DND-41 (cell line): ENCODE measurements around the gene USP20.
A peak's percentile ranks its signal among the peaks of the same experiment; 100 is the strongest.

Experiments used
- ATAC-seq: fragments of 200-7000 bp; cut with Tn5 transposase; 3 replicates; pipeline ENCODE4 v1.9.1; 2021; ENCODE audit warnings: low read depth; ENCODE audit not compliant: insufficient read depth
- DNase-seq: peaks from one replicate; pipeline ENCODE4 v3.0.0-alpha.2; 2020
- H2AFZ ChIP-seq: 2 replicates; pipeline ENCODE4 v1.6.0; 2012; ENCODE audit warnings: low read depth, low read length
- H3K27ac ChIP-seq: 2 replicates; pipeline ENCODE4 v1.5.1; 2012; ENCODE audit warnings: low read length, inconsistent platforms
- H3K27me3 ChIP-seq: fragments of 200-600 bp; sonication (generic); 2 replicates; pipeline ENCODE4 v1.6.0; 2012; ENCODE audit warnings: low read length, mild to moderate bottlenecking, inconsistent platforms; ENCODE audit not compliant: insufficient read depth, poor library complexity
- H3K36me3 ChIP-seq: 2 replicates; pipeline ENCODE4 v1.5.1; 2012; ENCODE audit warnings: low read length, inconsistent platforms; ENCODE audit not compliant: insufficient read depth
- H3K4me1 ChIP-seq: 2 replicates; pipeline ENCODE4 v1.5.1; 2012; ENCODE audit warnings: mild to moderate bottlenecking, low read length; ENCODE audit not compliant: insufficient read depth
- H3K4me2 ChIP-seq: 2 replicates; pipeline ENCODE4 v1.6.0; 2012; ENCODE audit warnings: mild to moderate bottlenecking, moderate library complexity, low read length, inconsistent platforms; ENCODE audit not compliant: insufficient read depth
- H3K4me3 ChIP-seq, 2 experiments: fragments of 200-600 bp in 1 of 2; shearing (Covaris generic) in 1 of 2; 2 replicates each; pipeline ENCODE4 v1.5.1; 2012 to 2016; ENCODE audit warnings: inconsistent platforms in 2 of 2, low read length in 2 of 2, mild to moderate bottlenecking in 2 of 2, low read depth in 1 of 2, moderate library complexity in 1 of 2
- H3K79me2 ChIP-seq: 2 replicates; pipeline ENCODE4 v1.6.0; 2012; ENCODE audit warnings: low read length, inconsistent platforms; ENCODE audit not compliant: insufficient read depth
- H3K9ac ChIP-seq: 2 replicates; pipeline ENCODE4 v1.6.0; 2012; ENCODE audit warnings: low read depth, mild to moderate bottlenecking, inconsistent platforms, low read length, moderate library complexity
- H3K9me3 ChIP-seq: 2 replicates; pipeline ENCODE4 v1.5.1; 2012; ENCODE audit warnings: low read length, moderate library complexity, mild to moderate bottlenecking, inconsistent platforms; ENCODE audit not compliant: insufficient read depth, severe bottlenecking
- H4K20me1 ChIP-seq: 2 replicates; pipeline ENCODE4 v1.6.0; 2012; ENCODE audit warnings: low read length; ENCODE audit not compliant: insufficient read depth
- CTCF ChIP-seq: IDR thresholded peaks from 2 replicates; pipeline ENCODE4 v1.5.1; 2012; ENCODE audit warnings: borderline replicate concordance, low read length, moderate library complexity, mild to moderate bottlenecking; ENCODE audit not compliant: poor library complexity, severe bottlenecking; ENCODE audit errors: extremely low read depth
- EZH2 ChIP-seq: IDR thresholded peaks from 3 replicates; pipeline ENCODE4 v1.6.1; 2012; ENCODE audit warnings: borderline replicate concordance, low read depth, mild to moderate bottlenecking, moderate library complexity, low read length, inconsistent platforms; ENCODE audit not compliant: severe bottlenecking

The USP20 gene

GRCh38 chr9:129810788-129811187 lies 24.5 kb upstream of the USP20 start:
- H3K27me3 ChIP-seq: no peaks in the 10 kb centered on the region
- no peaks in the 10 kb centered on the region for H3K9me3 ChIP-seq
- H3K27ac ChIP-seq: no peak overlapping the region
- H3K4me3 ChIP-seq: no peak overlapping the region
- ATAC-seq: no peak
- H3K9ac ChIP-seq: no peak overlapping the region
- TF ChIP-seq EZH2 (no peak), CTCF (no peak)
- H3K4me2 ChIP-seq: no peak overlapping the region
- H3K79me2 ChIP-seq: peaks cover 19% of the 10 kb centered on the region
- no peak for DNase-seq
- H3K36me3 ChIP-seq: peaks cover 87% of the 10 kb centered on the region
- peaks cover 39% of the 10 kb centered on the region for H4K20me1 ChIP-seq
- H2AFZ ChIP-seq: no peak overlapping the region
- no peaks in the 10 kb centered on the region for H3K4me1 ChIP-seq

GRCh38 chr9:129811967-129812363 lies 23.3 kb upstream of the USP20 start:
- Histone ChIP-seq H2AFZ (no peak overlapping the region), H3K36me3 (peaks cover 88% of the 10 kb centered on the region), H3K27ac (no peak overlapping the region), H3K4me2 (no peak overlapping the region), H3K9ac (no peak overlapping the region), H3K4me1 (no peaks in the 10 kb centered on the region), H3K79me2 (peaks cover 14% of the 10 kb centered on the region; the same call in 1 of the 2 replicates), H3K9me3 (no peaks in the 10 kb centered on the region), H3K27me3 (no peaks in the 10 kb centered on the region), H4K20me1 (peaks cover 38% of the 10 kb centered on the region), H3K4me3 (no peak overlapping the region)
- TF ChIP-seq EZH2: no peak
- no peak for TF ChIP-seq CTCF
- DNase-seq (no peak), ATAC-seq (peak; percentile 10; the same call in 1 of the 3 replicates)

- Histone ChIP-seq H3K36me3 (peaks cover 87% of the 10 kb centered on the region), H3K4me2 (no peak overlapping the region), H3K79me2 (peaks cover 10% of the 10 kb centered on the region; the same call in 1 of the 2 replicates), H3K27ac (no peak overlapping the region), H3K27me3 (no peaks in the 10 kb centered on the region), H2AFZ (no peak overlapping the region), H4K20me1 (peaks cover 38% of the 10 kb centered on the region), H3K4me3 (no peak overlapping the region), H3K9ac (no peak overlapping the region), H3K4me1 (no peaks in the 10 kb centered on the region), H3K9me3 (no peaks in the 10 kb centered on the region)
- TF ChIP-seq CTCF: no peak
- TF ChIP-seq EZH2: no peak
- ATAC-seq (peak; percentile 35; the same call in 2 of the 3 replicates), DNase-seq (no peak)
Measured at GRCh38 chr9:129812385-129812784, 22.9 kb upstream of the USP20 start.

DNA sequence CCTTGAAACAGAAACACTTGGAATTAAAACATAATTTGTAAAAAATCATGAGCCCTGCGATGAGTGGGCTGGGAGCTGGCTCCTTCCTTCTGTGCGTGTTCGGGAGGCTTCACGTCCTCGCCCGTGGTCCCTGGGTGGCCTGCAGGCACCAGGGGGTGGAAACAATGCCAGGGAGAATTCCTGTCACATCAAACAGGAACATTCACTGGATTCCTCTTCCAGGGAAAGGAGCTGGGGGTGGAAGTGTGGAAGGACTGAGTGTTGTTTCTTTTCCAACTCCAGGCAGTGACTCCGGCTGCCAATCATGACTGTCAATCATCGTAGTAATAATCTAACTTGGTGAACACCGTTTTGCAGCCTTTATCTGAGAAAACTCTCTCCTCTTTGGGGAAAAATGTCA lies 21.6 kb upstream of the USP20 start:
- ATAC-seq (no peak), DNase-seq (no peak)
- Histone ChIP-seq H3K9me3 (no peaks in the 10 kb centered on the region), H3K4me2 (no peak overlapping the region), H3K79me2 (peaks cover 10% of the 10 kb centered on the region; the same call in 1 of the 2 replicates), H3K27ac (no peak overlapping the region), H4K20me1 (peaks cover 42% of the 10 kb centered on the region), H3K27me3 (no peaks in the 10 kb centered on the region), H3K36me3 (peaks cover 90% of the 10 kb centered on the region), H2AFZ (no peak overlapping the region), H3K4me3 (no peak overlapping the region), H3K4me1 (no peaks in the 10 kb centered on the region), H3K9ac (no peak overlapping the region)
- no peak for TF ChIP-seq EZH2
- no peak for TF ChIP-seq CTCF
